ENCODE results near the gene HPS4.

HPS4 gene

GRCh38 chr22:26471522-26471921, 12.1 kb downstream of the HPS4 start:
- H3K27ac Mint-ChIP-seq: no peak overlapping the region
- peaks cover 46% of the 10 kb centered on the region for H3K36me3 Mint-ChIP-seq (ENCODE audit: low read depth)
- TF ChIP-seq CTCF (IDR thresholded peaks at IDR 0.05): no peak
- H3K9me3 Mint-ChIP-seq: no peaks in the 10 kb centered on the region
- H3K27me3 Mint-ChIP-seq (ENCODE audit: low read depth, poor library complexity): no peaks in the 10 kb centered on the region
- H3K4me1 Mint-ChIP-seq: no peaks in the 10 kb centered on the region
- no peak for DNase-seq
- H3K4me3 Mint-ChIP-seq: no peak overlapping the region

- no peak overlapping the region for H3K4me3 Mint-ChIP-seq
- H3K9me3 Mint-ChIP-seq: no peaks in the 10 kb centered on the region
- H3K36me3 Mint-ChIP-seq (ENCODE audit: low read depth): peaks cover 52% of the 10 kb centered on the region
- no peak overlapping the region for H3K27ac Mint-ChIP-seq
- H3K4me1 Mint-ChIP-seq: no peaks in the 10 kb centered on the region
- no peak for DNase-seq
- TF ChIP-seq CTCF (IDR thresholded peaks at IDR 0.05): no peak
- H3K27me3 Mint-ChIP-seq (ENCODE audit: low read depth, poor library complexity): no peaks in the 10 kb centered on the region
These were observed 12.8 kb downstream of the HPS4 start for GRCh38 chr22:26470807-26471206.

GRCh38 chr22:26466196-26466595, 17.4 kb downstream of the HPS4 start:
- no peaks in the 10 kb centered on the region for H3K9me3 Mint-ChIP-seq
- TF ChIP-seq CTCF (IDR thresholded peaks at IDR 0.05): no peak
- no peaks in the 10 kb centered on the region for H3K27me3 Mint-ChIP-seq (ENCODE audit: low read depth, poor library complexity)
- DNase-seq: no peak
- no peak overlapping the region for H3K27ac Mint-ChIP-seq
- peaks cover 35% of the 10 kb centered on the region for H3K4me1 Mint-ChIP-seq
- no peak overlapping the region for H3K4me3 Mint-ChIP-seq
- peaks cover 60% of the 10 kb centered on the region for H3K36me3 Mint-ChIP-seq (ENCODE audit: low read depth)

GRCh38 chr22:26464312-26464711, 19.3 kb downstream of the HPS4 start:
- no peak for DNase-seq
- peak overlapping the region; percentile 66 for H3K27ac Mint-ChIP-seq

GRCh38 chr22:26463688-26464087, 19.9 kb downstream of the HPS4 start:
- Mint-ChIP-seq H3K36me3 (ENCODE audit: low read depth) (peaks cover 44% of the 10 kb centered on the region), H3K4me3 (peak overlapping the region; percentile 66), H3K4me1 (peaks cover 39% of the 10 kb centered on the region), H3K27me3 (ENCODE audit: low read depth, poor library complexity) (no peaks in the 10 kb centered on the region), H3K9me3 (no peaks in the 10 kb centered on the region), H3K27ac (peak overlapping the region; percentile 96)
- TF ChIP-seq CTCF (IDR thresholded peaks at IDR 0.05): no peak
- DNase-seq: no peak

More at GRCh38 chr22:26464312-26464711, 19.3 kb downstream of the HPS4 start:
- no peak for TF ChIP-seq CTCF (IDR thresholded peaks at IDR 0.05)
- Mint-ChIP-seq H3K4me3 (no peak overlapping the region), H3K4me1 (peaks cover 39% of the 10 kb centered on the region), H3K9me3 (no peaks in the 10 kb centered on the region), H3K36me3 (ENCODE audit: low read depth) (peaks cover 46% of the 10 kb centered on the region), H3K27me3 (ENCODE audit: low read depth, poor library complexity) (no peaks in the 10 kb centered on the region)

- H3K9me3 Mint-ChIP-seq: no peaks in the 10 kb centered on the region
- TF ChIP-seq CTCF (IDR thresholded peaks at IDR 0.05): no peak
- H3K27ac Mint-ChIP-seq: peak overlapping the region; percentile 96
- H3K4me1 Mint-ChIP-seq: peaks cover 39% of the 10 kb centered on the region
- H3K27me3 Mint-ChIP-seq (ENCODE audit: low read depth, poor library complexity): no peaks in the 10 kb centered on the region
- H3K36me3 Mint-ChIP-seq (ENCODE audit: low read depth): peaks cover 39% of the 10 kb centered on the region
- H3K4me3 Mint-ChIP-seq: peak overlapping the region; percentile 66
- peak; percentile 51 for DNase-seq
These were observed 20.4 kb downstream of the HPS4 start for GRCh38 chr22:26463101-26463661.
